OCI-LY1 (cell line): ENCODE data around the gene TUBG2.

Experiments used
- CTCF ChIP-seq: fragments of 200-600 bp; sonication (generic), shearing (Covaris generic); IDR thresholded peaks from 2 replicates; pipeline ENCODE4 v1.5.1; 2017; ENCODE audit warnings: mild to moderate bottlenecking, antibody characterized with exemption, low read length, moderate library complexity, mixed read lengths
- EZH2 ChIP-seq: fragments of 200-600 bp; sonication (generic), shearing (Covaris generic); IDR thresholded peaks from 2 replicates; pipeline ENCODE4 v1.8.0; 2017; ENCODE audit warnings: borderline replicate concordance, mixed run types, mild to moderate bottlenecking, antibody characterized with exemption, low read length, moderate library complexity, mixed read lengths

- no peak for TF ChIP-seq CTCF
- TF ChIP-seq EZH2, result no peak
These were observed 13.0 kb downstream of the TUBG2 start for GRCh38 chr17:42672038-42672437.
